ELR (cell line): ENCODE measurements around the gene UBE2H.
A peak's percentile ranks its signal among the peaks of the same experiment; 100 is the strongest.
"Not testable (repeated sequence)": the region's sequence is repeated elsewhere in the genome, so short reads cannot be mapped to it uniquely, and the experiment has no call there.

Experiments used
- DNase-seq: peaks from one replicate; pipeline ENCODE4 v3.0.0-alpha.2; 2015; ENCODE audit warnings: low read depth

UBE2H gene

DNA sequence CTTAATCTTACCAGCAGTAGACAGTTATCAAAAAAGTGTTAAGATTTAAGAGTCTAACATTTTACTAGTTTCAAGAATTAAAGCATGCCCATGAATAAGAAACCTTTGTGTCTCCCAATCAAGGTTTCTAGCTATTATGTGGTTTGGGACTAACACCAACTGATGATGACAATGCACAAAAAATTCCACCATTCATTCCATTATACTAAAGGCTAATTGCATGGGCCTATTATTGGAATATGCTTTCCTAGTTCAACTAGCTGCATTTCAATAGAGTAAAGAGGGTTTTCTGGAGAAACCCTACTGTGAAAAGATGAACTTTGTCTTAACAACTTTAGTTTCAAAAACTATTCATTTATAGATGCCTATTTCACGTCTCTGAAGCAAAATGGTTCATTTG is 44.6 kb downstream of the UBE2H start:
- DNase-seq, result no peak

DNA sequence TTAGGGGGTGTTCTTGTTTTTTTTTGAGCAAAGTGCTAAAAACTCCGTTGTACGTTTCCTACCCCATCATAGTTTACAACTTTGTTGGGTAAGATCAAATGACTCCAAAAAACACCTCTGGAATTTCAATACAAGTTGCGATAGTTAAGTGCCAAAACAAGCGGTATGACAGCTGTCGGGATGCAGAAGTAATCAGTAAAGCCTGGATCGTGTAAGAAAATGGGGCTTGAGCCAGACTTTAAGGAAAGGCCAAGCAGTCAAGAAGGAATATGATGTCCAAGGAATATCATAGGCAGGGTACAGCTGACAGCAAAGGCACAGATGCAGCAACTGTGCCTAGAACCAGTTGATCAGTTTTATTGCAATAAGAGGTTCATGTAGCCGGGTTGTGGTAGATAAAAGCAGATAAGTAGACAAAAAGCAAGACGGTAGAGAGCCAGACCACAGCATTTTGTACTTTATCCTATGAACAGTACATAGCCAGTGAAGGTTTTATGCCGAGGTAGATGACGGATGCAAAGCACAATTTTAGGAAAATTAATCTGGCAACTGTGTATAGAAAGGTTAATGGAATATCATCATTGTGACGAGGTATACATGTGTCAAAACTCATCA is 45.5 kb downstream of the UBE2H start:
- DNase-seq, result no peak

DNA sequence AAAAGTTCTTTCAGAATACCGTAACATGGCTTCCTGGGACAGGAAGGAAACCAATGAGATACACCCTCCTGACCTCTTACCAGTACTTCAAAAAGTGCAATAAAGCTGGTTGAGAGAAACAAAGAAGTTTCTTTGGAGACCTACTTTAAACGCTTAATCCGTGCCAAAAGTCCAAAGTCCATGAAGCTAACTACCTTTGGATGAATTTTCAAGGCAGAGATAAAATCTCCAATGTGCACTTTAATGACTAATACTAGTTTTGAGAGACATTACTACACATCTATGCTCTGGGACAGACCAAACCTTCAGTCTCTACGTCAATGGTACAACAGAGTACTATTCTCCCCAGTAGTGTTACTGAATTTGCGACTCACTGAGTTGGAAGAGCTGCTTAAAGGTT is 46.1 kb downstream of the UBE2H start:
- DNase-seq, result no peak

DNA sequence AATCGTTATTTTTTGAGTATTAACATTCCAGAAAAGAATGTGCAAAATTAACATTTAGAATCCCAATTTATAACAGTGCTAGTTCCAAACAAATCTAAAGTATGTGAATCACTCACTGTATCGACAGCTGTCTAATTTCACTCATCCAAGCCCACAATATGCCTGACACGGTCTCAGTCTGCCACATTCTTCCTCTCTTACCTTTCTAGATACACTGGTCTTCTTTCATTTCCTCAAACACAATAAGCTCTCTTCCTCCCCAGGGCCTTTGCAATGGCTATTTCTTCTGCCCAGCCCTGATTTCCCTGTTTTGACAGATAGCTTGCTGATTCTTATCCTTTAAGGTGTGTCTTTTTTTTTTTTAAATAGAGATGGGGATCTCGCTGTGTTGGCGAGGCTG is 48.8 kb downstream of the UBE2H start:
- DNase-seq, result no peak

DNA sequence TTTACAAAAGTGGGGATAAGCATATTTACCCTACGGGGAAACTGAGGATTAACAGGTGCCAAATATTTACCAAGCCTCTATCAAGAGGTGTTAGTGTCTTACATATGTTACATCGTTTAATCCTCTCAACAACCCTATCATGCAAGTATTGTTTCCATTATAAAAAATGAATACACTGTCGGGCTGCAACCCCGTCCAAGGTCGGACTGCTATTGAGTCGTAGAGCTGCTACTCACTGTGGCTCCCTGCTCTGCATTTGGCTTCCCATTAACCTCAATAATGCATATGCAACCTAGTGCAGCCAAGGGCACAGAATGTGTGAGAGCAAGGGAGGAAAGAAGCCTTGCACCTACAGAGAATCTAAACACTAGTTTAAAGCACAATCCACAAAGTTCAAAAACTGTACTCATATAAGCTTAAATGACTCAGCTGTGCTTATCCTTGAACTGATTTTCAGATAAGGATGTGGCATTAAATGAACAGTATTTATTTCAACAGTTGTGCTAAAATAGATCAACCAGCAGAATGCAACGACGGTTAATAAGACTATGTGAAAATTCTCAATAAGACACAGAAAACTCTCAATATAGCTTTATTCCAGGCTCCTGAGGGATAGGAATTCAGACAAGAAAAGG is 49.9 kb downstream of the UBE2H start:
- no peak for DNase-seq

DNA sequence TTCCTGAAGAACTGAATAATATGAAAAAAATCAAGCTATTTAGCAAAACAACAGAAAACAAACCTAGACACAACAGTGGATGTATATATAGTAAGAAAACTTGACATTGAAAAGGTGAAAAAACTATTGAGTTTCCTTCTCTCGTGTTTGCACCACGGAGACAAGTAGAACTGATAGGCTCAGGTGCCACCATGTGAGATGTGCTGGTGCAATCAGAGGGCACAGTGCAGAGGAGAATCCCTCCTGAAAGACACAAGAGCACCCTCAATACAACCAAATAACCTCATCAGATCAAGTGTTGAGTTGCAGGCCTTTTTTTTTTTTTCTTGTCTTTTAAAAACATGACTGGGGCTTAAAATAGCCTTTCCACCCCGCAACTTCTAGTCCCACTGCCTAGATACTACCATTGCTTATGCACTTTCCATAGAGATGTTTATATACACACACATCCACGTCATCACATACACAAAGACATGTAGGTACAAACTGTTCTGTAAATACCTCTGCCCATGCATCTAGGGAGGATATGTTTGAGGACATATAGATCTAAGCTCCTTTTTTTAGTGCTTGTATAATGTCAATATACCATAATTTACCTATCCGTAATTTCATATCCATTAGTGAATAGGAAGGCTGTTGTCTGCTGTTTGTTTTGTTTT is 54.1 kb downstream of the UBE2H start:
- no peak for DNase-seq

DNA sequence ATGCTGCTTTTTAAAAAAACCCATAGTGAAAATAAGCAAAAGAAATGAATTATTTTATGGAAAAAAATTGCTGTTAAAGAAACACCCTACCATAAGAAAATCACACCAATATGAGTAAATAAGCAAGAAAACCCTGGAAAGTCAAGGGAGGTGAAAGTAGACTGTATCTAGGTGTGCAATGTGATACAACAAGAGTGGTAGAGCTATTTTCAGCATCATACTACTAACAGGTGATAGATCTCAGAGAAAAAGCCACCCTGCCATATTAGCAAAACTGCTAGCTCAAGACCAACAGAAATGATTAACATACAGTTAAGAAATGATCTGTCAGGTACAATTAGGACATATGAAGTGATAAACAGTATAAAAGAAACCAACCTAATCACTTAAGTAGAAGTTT is 54.8 kb downstream of the UBE2H start:
- no peak for DNase-seq

DNA sequence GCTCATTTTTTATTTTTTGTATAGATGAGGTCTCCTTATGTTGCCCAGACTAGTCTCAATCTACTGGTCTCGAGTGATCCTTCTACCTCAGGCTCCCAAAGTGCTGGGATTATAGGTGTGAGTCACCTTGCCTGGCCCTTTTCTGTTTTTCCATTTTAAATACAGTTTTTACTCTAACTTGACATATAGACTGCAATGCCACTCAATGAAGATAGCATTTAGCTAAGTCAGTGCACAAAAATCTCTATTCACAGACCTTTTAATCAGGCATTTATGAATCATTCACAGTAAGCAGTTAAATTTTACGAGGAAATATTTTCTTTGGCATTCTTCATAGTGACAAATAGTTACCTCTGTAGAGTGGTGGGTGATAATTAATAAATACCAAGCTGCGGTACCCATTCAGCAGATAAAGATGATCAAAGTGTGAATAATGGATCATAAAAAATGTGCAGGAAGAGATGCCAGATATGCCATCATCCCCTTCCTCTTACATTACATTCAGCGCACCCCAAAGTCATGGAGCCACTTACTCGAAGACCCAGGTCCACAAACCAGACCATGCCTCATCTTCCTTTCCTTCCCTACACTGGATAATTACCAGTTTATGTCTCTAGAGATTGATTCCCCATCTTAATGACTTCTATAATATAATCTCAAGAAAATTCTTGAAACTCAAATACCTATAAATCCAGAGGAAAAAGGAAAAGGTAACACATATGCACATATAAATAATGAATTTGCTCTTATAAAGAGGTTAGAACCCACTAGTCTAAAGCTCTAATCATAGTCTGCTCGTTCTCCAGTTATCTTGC is 56.0 kb downstream of the UBE2H start:
- peak; percentile 59 for DNase-seq

DNA sequence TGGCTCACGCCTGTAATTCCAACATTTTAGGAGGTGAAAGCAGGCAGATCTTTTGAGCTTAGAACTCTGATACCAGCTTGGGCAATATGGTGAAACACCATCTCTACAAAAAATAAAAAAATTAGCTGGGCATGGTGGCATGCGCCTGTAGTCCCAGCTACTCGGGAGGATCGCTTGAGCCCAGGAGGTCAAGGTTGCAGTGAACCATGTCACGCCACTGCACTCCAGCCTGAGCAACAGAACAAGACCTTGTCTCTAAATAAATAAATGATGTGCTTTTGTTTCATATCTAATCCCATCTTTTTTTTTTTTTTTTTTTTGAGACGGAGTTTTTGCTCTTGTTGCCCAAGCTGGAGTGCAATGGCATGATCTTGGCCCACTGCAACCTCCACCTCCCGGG is 58.6 kb downstream of the UBE2H start:
- DNase-seq, result not testable (repeated sequence)

DNA sequence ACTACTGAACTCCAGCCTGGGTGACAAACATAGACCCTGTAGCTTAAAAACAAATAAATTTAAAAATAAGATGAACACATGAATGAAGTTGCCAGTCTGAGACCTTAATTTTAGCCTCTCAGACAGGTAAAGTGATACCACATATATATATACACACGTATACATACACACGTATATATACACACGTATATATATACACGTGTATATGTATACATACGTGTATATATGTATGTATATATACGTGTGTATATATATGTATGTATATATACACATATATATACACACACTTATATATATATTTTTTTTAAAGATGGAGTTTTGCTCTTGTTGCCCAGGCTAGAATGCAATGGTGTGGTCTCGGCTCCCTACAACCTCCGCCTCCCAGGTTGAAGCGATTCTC is 62.7 kb downstream of the UBE2H start:
- no peak for DNase-seq

DNA sequence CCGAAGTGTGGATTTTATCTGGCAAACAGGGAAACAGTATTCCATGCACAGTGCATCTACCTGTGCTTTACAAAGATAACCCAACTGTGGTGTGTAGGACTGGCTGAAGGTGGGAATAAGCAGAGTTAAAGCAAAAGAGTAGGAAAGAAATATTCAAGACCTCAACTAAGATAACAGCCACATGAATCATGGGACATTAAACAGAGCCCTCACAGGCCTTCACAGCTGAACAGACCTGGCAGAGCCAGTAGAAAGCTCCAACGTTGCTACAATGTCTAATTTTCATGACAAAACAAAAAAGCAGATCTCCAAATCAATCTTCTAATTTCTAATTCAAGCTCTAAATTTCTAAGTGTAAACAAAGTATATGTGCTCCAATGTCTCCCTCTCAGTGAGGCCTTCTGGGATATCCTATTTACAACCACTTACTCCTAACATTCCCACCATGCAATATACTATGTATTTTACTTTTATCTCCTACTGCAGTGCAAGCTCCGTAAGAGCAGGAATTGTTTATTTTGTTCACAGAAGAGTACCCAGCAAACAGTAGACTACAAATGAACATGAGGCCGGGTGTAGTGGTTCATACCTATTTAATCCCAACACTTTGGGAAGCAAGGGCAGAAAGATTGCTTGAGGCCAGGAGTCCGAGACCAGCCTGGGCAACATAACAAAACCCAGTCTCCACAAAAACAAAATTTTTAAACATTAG is 63.5 kb downstream of the UBE2H start:
- DNase-seq, result no peak

DNA sequence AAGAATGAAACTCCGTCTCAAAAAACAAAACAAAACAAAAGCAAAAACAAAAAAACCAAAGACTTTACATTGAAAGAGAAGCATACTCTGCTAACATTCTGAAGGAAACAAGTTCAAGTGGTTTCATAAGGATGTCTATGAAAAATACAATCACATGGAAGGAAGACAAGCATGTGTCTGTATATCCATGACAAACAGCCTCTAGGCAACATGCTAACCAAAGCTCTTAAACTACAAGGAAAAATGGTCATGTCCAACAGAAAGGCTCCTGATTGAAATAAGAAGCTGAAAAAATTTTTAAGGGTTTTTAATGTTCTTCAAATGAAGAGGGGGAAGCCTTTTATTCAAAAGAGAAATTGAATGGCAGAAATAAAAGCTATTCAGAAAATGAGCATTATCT is 64.9 kb downstream of the UBE2H start:
- no peak for DNase-seq

DNA sequence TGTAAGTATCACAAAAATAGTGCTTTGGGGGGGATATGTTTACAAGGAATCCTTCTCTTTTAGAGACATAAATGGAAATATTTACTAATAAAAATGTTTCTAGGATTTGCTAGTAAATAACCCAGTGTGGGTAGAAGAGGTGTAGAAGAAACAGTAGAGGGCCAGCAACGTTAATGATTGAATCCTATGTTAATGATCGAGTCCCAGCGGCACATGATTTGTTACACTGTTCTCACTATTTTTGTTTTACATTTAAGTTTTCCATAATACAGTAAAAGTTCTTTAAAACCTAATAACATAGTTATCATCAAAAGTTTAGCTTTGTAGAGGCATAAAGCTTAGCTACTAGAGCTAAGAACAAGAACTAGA is 66.0 kb downstream of the UBE2H start:
- no peak for DNase-seq

DNA sequence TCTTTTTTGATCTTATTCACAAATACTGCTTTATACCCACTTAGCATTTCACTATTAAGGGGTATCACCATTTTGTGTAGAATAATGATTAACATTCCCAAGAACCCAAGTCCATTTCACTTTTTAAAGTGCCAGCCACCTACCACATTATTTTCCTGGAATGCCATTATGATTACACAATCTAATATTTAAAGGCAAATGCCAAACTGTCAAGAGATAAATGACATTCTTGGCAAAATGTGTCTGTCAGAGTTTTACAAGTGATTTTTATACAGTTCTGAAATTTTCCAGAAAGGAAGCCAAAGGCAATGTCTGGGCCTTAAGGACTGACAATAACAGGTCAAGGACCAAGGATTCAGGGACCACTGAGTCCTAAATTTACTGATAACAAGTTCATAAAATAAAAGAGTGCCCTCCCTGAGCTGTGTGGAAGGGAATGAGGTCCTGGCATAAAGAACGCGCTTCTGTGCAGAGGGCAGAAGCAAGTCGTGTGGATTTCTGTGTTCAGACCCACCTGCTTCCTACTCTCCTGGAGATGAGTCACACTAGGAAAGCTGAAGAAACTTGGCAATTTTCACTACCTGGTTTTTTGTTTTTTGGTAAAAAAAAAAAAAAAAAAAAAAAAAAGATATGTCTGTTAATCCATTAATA is 66.5 kb downstream of the UBE2H start:
- no peak for DNase-seq

DNA sequence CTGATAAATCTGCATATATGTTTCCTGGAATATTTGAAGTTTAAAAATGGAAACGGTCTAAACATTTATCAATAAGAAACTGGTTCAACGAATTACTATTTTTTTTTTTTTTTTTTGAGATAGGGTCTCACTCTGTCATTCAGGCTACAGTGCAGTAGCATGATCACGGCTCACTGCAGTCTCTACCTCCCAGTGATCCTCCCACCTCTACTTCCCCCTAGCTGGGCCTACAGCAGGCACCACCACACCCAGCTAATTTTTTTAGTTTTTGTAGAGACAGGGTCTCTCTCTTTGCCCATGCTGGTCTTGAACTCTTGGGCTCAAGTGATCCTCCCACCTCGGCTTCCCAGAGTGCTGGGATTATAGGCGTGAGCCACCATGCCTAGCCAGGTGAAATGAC is 68.3 kb downstream of the UBE2H start:
- no peak for DNase-seq

DNA sequence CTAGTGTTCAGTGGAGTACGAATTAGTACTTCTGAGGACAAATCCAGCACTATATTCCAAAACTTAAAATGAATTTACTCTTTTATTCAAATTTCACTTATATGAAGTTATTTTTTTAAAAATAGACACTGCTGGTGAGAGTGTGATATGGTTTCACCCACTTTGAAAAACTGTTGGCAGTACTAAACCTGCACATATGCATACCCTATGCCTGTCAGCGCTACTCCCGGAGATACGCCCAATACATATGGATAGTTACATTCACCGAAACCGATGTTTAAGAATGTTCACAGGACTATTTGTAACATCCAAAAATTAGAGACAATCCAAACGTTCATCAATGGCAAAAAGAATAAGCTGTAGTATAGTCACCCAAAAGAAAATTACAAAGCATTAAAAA is 69.6 kb downstream of the UBE2H start:
- DNase-seq, result no peak

DNA sequence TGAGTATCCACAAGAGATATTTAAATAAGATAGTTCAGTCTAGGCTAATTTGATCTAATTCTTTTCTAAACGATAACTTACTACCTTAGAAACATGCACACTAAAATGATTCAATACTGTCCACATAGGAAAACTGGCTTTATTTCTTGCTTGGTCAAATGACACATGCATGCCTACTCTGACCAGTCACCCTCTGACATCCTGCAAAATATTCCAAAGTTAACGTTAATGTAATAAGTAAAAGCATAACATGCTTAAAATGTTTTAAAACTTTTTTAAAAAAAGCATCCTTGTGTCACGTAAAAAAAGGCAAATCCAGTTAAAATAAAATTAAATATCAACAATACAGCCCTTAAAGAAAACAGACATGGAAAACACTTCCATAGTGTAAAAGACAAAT is 70.2 kb downstream of the UBE2H start:
- DNase-seq, result peak; percentile 75

DNA sequence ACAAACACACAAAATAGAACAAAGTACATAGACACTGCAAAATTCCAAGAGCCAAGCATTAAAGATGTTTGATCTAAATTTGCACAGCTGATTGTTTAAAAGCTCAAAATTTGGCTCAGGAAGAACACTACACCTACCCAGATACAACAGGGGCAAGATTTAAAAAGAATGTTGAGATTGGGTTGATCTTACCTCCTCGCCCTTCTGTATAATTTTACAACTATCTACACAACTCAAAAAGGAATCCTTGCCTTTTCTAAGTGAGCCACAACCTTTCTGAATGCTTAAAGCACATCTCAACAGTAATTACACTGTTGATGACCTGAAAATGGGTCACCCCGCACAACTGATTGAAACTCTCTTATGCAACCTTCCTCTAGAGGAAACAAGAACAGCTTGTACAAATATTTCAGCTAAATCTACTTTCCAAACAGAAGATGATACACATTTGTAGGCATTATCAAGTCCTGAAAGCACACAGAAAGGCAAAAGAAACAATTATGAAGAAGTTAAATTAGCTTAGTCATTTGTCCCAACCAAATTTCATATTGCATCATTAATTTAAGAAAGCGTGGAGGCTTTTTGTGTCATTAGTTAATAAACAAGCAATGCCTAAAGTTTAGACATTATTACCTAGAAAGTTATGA is 75.5 kb downstream of the UBE2H start:
- no peak for DNase-seq

DNA sequence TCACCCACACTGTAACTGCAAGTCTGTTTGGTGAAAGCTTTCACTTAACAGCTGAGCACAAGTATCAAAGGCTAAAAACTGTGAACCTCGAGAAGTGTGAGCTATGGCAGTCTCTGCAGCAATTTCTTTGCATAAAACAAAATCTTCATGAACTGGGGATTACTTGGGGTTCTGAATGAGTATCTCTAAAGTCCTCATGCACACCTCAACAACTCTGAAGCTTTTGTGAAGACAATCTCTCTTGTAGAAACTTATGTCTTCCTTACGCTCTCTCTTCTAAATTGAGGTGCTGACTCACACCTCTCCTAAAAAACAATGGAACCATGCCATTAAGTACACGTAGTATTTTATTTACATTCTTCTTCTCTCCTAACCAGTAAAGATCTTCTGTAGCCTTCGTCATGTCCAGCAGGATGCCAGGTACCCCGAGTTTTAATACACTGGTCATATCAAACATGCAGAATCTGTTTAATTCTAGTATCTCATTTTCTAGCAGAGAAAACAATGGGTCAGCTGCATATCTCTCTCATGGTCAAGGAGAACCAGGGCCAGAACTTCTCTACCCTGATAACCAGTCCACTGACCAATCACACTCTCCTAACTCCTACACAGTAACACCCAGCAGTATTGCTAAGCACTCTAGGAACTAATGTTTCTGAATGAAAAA is 76.9 kb downstream of the UBE2H start:
- DNase-seq, result peak; percentile 66

DNA sequence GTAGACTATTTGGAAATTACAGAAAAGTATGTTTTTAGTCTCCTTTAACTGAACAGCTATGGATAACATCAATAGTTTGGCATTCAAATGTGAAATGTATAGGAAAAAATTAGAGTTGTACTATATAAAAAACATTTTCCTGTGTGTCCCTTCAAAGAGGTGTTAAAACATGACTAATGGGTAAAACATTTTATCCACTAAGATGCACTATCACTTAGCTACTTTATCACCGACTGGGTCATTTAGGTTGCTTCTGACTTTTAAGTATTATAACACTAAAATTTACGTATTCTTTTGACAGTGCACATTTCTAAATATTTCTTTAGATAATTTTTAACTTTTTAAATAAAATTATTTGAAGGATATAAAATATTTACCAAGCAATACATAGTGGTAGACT is 77.6 kb downstream of the UBE2H start:
- peak; percentile 32 for DNase-seq

DNA sequence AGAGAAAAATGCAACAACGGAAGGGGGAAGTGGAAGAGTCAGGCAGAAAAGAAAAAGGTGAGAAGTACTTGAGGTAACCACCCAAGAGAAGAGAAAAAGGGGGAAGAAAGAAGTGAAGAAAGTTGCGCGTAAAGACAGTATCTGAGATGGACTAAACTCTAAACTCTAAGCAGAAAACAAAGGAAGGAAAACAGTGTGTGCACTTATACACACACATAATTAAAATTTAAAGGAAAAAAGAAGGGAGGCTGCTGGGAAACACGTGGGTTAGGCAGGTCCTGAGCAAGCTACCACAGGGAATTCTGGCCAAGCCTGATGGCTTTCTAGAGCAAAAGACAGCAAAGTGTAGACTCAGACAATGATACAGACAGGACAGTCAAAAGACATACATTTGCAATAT is 78.0 kb downstream of the UBE2H start:
- DNase-seq, result no peak
